GM21390 (cell line): Measurements from ENCODE around the gene LRRC27.

Source experiments
- ATAC-seq: cut with Tn5 transposase; IDR thresholded peaks from one replicate; pipeline ENCODE4 v1.9.1; 2021; ENCODE audit not compliant: unreplicated experiment

The LRRC27 gene

GRCh38 chr10:132410779-132411532 is 79.0 kb downstream of the LRRC27 start:
- no peak for ATAC-seq

GRCh38 chr10:132411561-132412253 is 79.7 kb downstream of the LRRC27 start:
- ATAC-seq: no peak

- no peak for ATAC-seq
Observed at GRCh38 chr10:132412316-132413192, 80.6 kb downstream of the LRRC27 start.

- ATAC-seq: no peak
Observed at GRCh38 chr10:132413226-132414205, 81.5 kb downstream of the LRRC27 start.

- ATAC-seq: no peak
Observed at GRCh38 chr10:132414402-132415016, 82.5 kb downstream of the LRRC27 start.

GRCh38 chr10:132415255-132415654 is 83.3 kb downstream of the LRRC27 start:
- ATAC-seq: no peak

- ATAC-seq: no peak
Observed at GRCh38 chr10:132415956-132416355, 84.0 kb downstream of the LRRC27 start.

GRCh38 chr10:132416566-132417256 is 84.7 kb downstream of the LRRC27 start:
- ATAC-seq: no peak

GRCh38 chr10:132417257-132417910 is 85.4 kb downstream of the LRRC27 start:
- no peak for ATAC-seq

GRCh38 chr10:132417957-132418441 is 86.0 kb downstream of the LRRC27 start:
- no peak for ATAC-seq

- no peak for ATAC-seq
Observed at GRCh38 chr10:132418527-132419416, 86.8 kb downstream of the LRRC27 start.

- no peak for ATAC-seq
Observed at GRCh38 chr10:132419538-132420468, 87.8 kb downstream of the LRRC27 start.

- ATAC-seq: no peak
Observed at GRCh38 chr10:132420469-132420980, 88.5 kb downstream of the LRRC27 start.

GRCh38 chr10:132420981-132421846 is 89.2 kb downstream of the LRRC27 start:
- peak; percentile 52 for ATAC-seq
